Activated T-cell treated with anti-CD3 and anti-CD28 coated beads, Interleukin-2, amount 50 U/mL, for 4 hours (primary cell): ENCODE measurements around the gene RTN4R. TPM values are rescaled to one million over a fixed set of nuclear protein-coding genes. Genes with fewer than 3 reads are reported as not detected.
"Not testable (repeated sequence)": the region's sequence is repeated elsewhere in the genome, so short reads cannot be mapped to it uniquely, and the experiment has no call there.

Experiments used
- ATAC-seq, 2 donors: fragments of 200-7000 bp; cut with Tn5 transposase; one replicate each; pipeline ENCODE4 v1.10.0; 2021
- DNase-seq: peaks from one replicate; pipeline ENCODE4 v3.0.0-alpha.2; 2020
- H3K27me3 Mint-ChIP-seq: one replicate; pipeline ENCODE4 v1.8.0; 2021; ENCODE audit warnings: low read depth, mixed read lengths
- H3K36me3 Mint-ChIP-seq: one replicate; pipeline ENCODE4 v1.8.0; 2022; ENCODE audit warnings: mixed read lengths; ENCODE audit not compliant: insufficient read depth
- H3K4me1 Mint-ChIP-seq: one replicate; pipeline ENCODE4 v1.8.0; 2021; ENCODE audit warnings: low read depth, mixed read lengths
- H3K4me3 Mint-ChIP-seq: one replicate; pipeline ENCODE4 v1.8.0; 2021; ENCODE audit warnings: mild to moderate bottlenecking, moderate library complexity, mixed read lengths
- H3K9me3 Mint-ChIP-seq: one replicate; pipeline ENCODE4 v1.8.0; 2021; ENCODE audit warnings: mixed read lengths
- total RNA-seq, 3 donors: library from RNA; stranded (reverse); gene quantifications; one replicate each; pipeline ENCODE4 v1.2.1, GENCODE V29; 2021

Gene RTN4R
- total RNA-seq, 3 donors from 2014 or later: 0.89 to 1.4 (median 1.0) TPM

- H3K4me3 Mint-ChIP-seq, DNase-seq: not testable (repeated sequence)
Measured at GRCh38 chr22:20308806-20309650, 40.9 kb upstream of the RTN4R start.

GRCh38 chr22:20307448-20308447 is 39.6 kb upstream of the RTN4R start:
- not testable (repeated sequence) for H3K9me3 Mint-ChIP-seq, ATAC-seq, DNase-seq, H3K4me3 Mint-ChIP-seq, H3K36me3 Mint-ChIP-seq, H3K4me1 Mint-ChIP-seq, H3K27me3 Mint-ChIP-seq

More at GRCh38 chr22:20308806-20309650, 40.9 kb upstream of the RTN4R start:
- not testable (repeated sequence) for H3K4me1 Mint-ChIP-seq, H3K27me3 Mint-ChIP-seq, H3K9me3 Mint-ChIP-seq, H3K36me3 Mint-ChIP-seq, ATAC-seq

GRCh38 chr22:20306646-20307447 is 38.7 kb upstream of the RTN4R start:
- H3K4me3 Mint-ChIP-seq, DNase-seq, H3K4me1 Mint-ChIP-seq, H3K36me3 Mint-ChIP-seq, H3K27me3 Mint-ChIP-seq, ATAC-seq, H3K9me3 Mint-ChIP-seq: not testable (repeated sequence)

- peak in 1 of 2 donors; percentile 34 for ATAC-seq
- Mint-ChIP-seq H3K27me3 (peaks cover 5% of the 10 kb centered on the region), H3K36me3 (no peaks in the 10 kb centered on the region), H3K4me3 (no peak overlapping the region), H3K4me1 (no peaks in the 10 kb centered on the region), H3K9me3 (no peaks in the 10 kb centered on the region)
- no peak for DNase-seq
Measured at GRCh38 chr22:20305894-20306645, 38.0 kb upstream of the RTN4R start.

GRCh38 chr22:20305230-20305893 is 37.2 kb upstream of the RTN4R start:
- H3K27me3 Mint-ChIP-seq, DNase-seq, H3K4me3 Mint-ChIP-seq, H3K36me3 Mint-ChIP-seq, H3K9me3 Mint-ChIP-seq, H3K4me1 Mint-ChIP-seq: not testable (repeated sequence)
- peak in 1 of 2 donors; percentile 5 for ATAC-seq

GRCh38 chr22:20304646-20305045 is 36.5 kb upstream of the RTN4R start:
- ATAC-seq (no peak), DNase-seq (no peak)
- Mint-ChIP-seq H3K36me3 (no peaks in the 10 kb centered on the region), H3K27me3 (peaks cover 5% of the 10 kb centered on the region), H3K4me1 (peaks cover 6% of the 10 kb centered on the region), H3K9me3 (no peaks in the 10 kb centered on the region), H3K4me3 (no peak overlapping the region)

- not testable (repeated sequence) for ATAC-seq, H3K4me3 Mint-ChIP-seq, H3K27me3 Mint-ChIP-seq, H3K4me1 Mint-ChIP-seq, H3K9me3 Mint-ChIP-seq, H3K36me3 Mint-ChIP-seq, DNase-seq
Measured at GRCh38 chr22:20303229-20303534, 35.1 kb upstream of the RTN4R start.

GRCh38 chr22:20302438-20303228 is 34.5 kb upstream of the RTN4R start:
- H3K4me3 Mint-ChIP-seq: no peak overlapping the region
- peaks cover 5% of the 10 kb centered on the region for H3K27me3 Mint-ChIP-seq
- no peak for ATAC-seq
- H3K36me3 Mint-ChIP-seq: no peaks in the 10 kb centered on the region
- H3K9me3 Mint-ChIP-seq: no peaks in the 10 kb centered on the region
- DNase-seq: no peak
- peaks cover 6% of the 10 kb centered on the region for H3K4me1 Mint-ChIP-seq

GRCh38 chr22:20299746-20300136 is 31.6 kb upstream of the RTN4R start:
- Mint-ChIP-seq H3K4me1 (peaks cover 6% of the 10 kb centered on the region), H3K4me3 (peak overlapping the region; percentile 47), H3K9me3 (no peaks in the 10 kb centered on the region), H3K27me3 (peaks cover 5% of the 10 kb centered on the region), H3K36me3 (no peaks in the 10 kb centered on the region)
- peak; percentile 50 to 54 for ATAC-seq
- peak; percentile 26 for DNase-seq

GRCh38 chr22:20298803-20299745 is 31.0 kb upstream of the RTN4R start:
- Mint-ChIP-seq H3K36me3 (no peaks in the 10 kb centered on the region), H3K9me3 (no peaks in the 10 kb centered on the region), H3K4me3 (peak overlapping the region; percentile 79), H3K27me3 (peaks cover 5% of the 10 kb centered on the region), H3K4me1 (peaks cover 6% of the 10 kb centered on the region)
- ATAC-seq: peak; percentile 87
- DNase-seq: peak; percentile 95

- ATAC-seq: no peak
- no peak for DNase-seq
- Mint-ChIP-seq H3K9me3 (no peaks in the 10 kb centered on the region), H3K36me3 (no peaks in the 10 kb centered on the region), H3K4me1 (peaks cover 6% of the 10 kb centered on the region), H3K27me3 (peaks cover 5% of the 10 kb centered on the region), H3K4me3 (peak overlapping the region; percentile 67)
Measured at GRCh38 chr22:20298110-20298802, 30.1 kb upstream of the RTN4R start.
